Measurements from ENCODE around the gene ZIC3.

DNA sequence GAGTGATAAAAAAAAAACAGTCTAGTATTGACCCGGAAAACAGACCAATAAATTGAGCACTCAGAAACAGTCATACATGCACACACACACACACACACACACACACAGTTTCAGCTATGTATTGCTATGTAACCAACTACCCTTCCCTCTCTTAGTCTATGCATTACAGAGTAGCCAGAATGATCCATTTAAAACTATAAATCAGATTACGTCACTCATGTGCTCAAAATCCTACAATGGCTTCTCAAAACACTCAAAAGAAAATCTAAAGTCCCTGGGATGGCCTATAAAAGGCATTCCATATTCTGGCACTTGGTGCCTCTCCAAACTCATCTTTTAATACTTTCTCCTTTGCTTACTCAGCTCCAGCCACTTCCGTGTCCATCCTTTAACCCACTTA, 46.5 kb upstream of the ZIC3 start:
- TF ChIP-seq EZH2phosphoT487 (IDR thresholded peaks at IDR 0.05; ENCODE audit: unreplicated experiment) (no peak), CREB1 (CRISPR knock-in tag; IDR thresholded peaks at IDR 0.05; ENCODE audit: low read depth) (no peak), EZH2 (IDR thresholded peaks at IDR 0.05; ENCODE audit: low read depth, unreplicated experiment) (no peak), POLR2AphosphoS5 (IDR thresholded peaks at IDR 0.05; ENCODE audit: low read depth) (no peak), JUNB (IDR thresholded peaks at IDR 0.05; ENCODE audit: unreplicated experiment) (no peak), STAT1 (IDR thresholded peaks at IDR 0.05; ENCODE audit: unreplicated experiment) (no peak)
- TF ChIP-seq, protein P1, sequence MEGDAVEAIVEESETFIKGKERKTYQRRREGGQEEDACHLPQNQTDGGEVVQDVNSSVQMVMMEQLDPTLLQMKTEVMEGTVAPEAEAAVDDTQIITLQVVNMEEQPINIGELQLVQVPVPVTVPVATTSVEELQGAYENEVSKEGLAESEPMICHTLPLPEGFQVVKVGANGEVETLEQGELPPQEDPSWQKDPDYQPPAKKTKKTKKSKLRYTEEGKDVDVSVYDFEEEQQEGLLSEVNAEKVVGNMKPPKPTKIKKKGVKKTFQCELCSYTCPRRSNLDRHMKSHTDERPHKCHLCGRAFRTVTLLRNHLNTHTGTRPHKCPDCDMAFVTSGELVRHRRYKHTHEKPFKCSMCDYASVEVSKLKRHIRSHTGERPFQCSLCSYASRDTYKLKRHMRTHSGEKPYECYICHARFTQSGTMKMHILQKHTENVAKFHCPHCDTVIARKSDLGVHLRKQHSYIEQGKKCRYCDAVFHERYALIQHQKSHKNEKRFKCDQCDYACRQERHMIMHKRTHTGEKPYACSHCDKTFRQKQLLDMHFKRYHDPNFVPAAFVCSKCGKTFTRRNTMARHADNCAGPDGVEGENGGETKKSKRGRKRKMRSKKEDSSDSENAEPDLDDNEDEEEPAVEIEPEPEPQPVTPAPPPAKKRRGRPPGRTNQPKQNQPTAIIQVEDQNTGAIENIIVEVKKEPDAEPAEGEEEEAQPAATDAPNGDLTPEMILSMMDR (conservative IDR thresholded peaks at IDR 0.05; ENCODE audit: low read depth in 2 of 2), result no peak
- TF ChIP-seq, protein P2, sequence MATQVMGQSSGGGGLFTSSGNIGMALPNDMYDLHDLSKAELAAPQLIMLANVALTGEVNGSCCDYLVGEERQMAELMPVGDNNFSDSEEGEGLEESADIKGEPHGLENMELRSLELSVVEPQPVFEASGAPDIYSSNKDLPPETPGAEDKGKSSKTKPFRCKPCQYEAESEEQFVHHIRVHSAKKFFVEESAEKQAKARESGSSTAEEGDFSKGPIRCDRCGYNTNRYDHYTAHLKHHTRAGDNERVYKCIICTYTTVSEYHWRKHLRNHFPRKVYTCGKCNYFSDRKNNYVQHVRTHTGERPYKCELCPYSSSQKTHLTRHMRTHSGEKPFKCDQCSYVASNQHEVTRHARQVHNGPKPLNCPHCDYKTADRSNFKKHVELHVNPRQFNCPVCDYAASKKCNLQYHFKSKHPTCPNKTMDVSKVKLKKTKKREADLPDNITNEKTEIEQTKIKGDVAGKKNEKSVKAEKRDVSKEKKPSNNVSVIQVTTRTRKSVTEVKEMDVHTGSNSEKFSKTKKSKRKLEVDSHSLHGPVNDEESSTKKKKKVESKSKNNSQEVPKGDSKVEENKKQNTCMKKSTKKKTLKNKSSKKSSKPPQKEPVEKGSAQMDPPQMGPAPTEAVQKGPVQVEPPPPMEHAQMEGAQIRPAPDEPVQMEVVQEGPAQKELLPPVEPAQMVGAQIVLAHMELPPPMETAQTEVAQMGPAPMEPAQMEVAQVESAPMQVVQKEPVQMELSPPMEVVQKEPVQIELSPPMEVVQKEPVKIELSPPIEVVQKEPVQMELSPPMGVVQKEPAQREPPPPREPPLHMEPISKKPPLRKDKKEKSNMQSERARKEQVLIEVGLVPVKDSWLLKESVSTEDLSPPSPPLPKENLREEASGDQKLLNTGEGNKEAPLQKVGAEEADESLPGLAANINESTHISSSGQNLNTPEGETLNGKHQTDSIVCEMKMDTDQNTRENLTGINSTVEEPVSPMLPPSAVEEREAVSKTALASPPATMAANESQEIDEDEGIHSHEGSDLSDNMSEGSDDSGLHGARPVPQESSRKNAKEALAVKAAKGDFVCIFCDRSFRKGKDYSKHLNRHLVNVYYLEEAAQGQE (IDR thresholded peaks at IDR 0.05; ENCODE audit: unreplicated experiment), result no peak
- TF ChIP-seq, protein P3, sequence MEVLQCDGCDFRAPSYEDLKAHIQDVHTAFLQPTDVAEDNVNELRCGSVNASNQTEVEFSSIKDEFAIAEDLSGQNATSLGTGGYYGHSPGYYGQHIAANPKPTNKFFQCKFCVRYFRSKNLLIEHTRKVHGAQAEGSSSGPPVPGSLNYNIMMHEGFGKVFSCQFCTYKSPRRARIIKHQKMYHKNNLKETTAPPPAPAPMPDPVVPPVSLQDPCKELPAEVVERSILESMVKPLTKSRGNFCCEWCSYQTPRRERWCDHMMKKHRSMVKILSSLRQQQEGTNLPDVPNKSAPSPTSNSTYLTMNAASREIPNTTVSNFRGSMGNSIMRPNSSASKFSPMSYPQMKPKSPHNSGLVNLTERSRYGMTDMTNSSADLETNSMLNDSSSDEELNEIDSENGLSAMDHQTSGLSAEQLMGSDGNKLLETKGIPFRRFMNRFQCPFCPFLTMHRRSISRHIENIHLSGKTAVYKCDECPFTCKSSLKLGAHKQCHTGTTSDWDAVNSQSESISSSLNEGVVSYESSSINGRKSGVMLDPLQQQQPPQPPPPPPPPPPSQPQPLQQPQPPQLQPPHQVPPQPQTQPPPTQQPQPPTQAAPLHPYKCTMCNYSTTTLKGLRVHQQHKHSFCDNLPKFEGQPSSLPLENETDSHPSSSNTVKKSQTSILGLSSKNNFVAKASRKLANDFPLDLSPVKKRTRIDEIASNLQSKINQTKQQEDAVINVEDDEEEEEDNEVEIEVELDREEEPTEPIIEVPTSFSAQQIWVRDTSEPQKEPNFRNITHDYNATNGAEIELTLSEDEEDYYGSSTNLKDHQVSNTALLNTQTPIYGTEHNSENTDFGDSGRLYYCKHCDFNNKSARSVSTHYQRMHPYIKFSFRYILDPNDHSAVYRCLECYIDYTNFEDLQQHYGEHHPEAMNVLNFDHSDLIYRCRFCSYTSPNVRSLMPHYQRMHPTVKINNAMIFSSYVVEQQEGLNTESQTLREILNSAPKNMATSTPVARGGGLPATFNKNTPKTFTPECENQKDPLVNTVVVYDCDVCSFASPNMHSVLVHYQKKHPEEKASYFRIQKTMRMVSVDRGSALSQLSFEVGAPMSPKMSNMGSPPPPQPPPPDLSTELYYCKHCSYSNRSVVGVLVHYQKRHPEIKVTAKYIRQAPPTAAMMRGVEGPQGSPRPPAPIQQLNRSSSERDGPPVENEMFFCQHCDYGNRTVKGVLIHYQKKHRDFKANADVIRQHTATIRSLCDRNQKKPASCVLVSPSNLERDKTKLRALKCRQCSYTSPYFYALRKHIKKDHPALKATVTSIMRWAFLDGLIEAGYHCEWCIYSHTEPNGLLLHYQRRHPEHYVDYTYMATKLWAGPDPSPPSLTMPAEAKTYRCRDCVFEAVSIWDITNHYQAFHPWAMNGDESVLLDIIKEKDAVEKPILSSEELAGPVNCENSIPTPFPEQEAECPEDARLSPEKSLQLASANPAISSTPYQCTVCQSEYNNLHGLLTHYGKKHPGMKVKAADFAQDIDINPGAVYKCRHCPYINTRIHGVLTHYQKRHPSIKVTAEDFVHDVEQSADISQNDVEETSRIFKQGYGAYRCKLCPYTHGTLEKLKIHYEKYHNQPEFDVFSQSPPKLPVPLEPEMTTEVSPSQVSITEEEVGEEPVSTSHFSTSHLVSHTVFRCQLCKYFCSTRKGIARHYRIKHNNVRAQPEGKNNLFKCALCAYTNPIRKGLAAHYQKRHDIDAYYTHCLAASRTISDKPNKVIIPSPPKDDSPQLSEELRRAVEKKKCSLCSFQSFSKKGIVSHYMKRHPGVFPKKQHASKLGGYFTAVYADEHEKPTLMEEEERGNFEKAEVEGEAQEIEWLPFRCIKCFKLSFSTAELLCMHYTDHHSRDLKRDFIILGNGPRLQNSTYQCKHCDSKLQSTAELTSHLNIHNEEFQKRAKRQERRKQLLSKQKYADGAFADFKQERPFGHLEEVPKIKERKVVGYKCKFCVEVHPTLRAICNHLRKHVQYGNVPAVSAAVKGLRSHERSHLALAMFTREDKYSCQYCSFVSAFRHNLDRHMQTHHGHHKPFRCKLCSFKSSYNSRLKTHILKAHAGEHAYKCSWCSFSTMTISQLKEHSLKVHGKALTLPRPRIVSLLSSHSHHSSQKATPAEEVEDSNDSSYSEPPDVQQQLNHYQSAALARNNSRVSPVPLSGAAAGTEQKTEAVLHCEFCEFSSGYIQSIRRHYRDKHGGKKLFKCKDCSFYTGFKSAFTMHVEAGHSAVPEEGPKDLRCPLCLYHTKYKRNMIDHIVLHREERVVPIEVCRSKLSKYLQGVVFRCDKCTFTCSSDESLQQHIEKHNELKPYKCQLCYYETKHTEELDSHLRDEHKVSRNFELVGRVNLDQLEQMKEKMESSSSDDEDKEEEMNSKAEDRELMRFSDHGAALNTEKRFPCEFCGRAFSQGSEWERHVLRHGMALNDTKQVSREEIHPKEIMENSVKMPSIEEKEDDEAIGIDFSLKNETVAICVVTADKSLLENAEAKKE (CRISPR knock-in tag; IDR thresholded peaks at IDR 0.05), result no peak
